Uterus (tissue), 4 donors: ENCODE data around the gene SLC22A1. TPM values are rescaled to one million over a fixed set of nuclear protein-coding genes. Genes with fewer than 3 reads are reported as not detected.
"Not testable (repeated sequence)": the region's sequence is repeated elsewhere in the genome, so short reads cannot be mapped to it uniquely, and the experiment has no call there.

Experiments used
- DNase-seq, 2 donors: peaks; one replicate each; pipeline ENCODE4 v3.0.0-alpha.2; 2019 to 2020
- H3K27ac ChIP-seq, 2 donors: fragments of 200-600 bp; sonication (generic); 1 replicate in 1 of 2; 2 replicates in 1 of 2; pipeline ENCODE4 v1.5.1; 2016 to 2018
- H3K27me3 ChIP-seq, 2 donors: fragments of 200-600 bp; sonication (generic); one replicate each; pipeline ENCODE4 v1.5.1; 2018 to 2019; ENCODE audit warnings: control low read depth in 1 of 2
- H3K36me3 ChIP-seq, 2 donors: fragments of 200-600 bp; sonication (generic); one replicate each; pipeline ENCODE4 v1.5.1; 2019; ENCODE audit warnings: control low read depth in 1 of 2
- H3K4me1 ChIP-seq, 2 donors: fragments of 200-600 bp; sonication (generic); one replicate each; pipeline ENCODE4 v1.5.1; 2018 to 2019; ENCODE audit warnings: control low read depth in 1 of 2
- H3K4me3 ChIP-seq, 2 donors: fragments of 200-600 bp; sonication (generic); 1 replicate in 1 of 2; 2 replicates in 1 of 2; pipeline ENCODE4 v1.5.1; 2018 to 2019; ENCODE audit warnings: mild to moderate bottlenecking in 1 of 2
- H3K9me3 ChIP-seq, 2 donors: fragments of 200-600 bp; sonication (generic); one replicate each; pipeline ENCODE4 v1.5.1; 2019; ENCODE audit warnings: control low read depth in 1 of 2
- CTCF ChIP-seq, 4 experiments: fragments of 200-600 bp in 2 of 4; fragments of 450-650 bp in 2 of 4; sonication (generic) in 2 of 4; IDR thresholded peaks; one replicate each; pipeline ENCODE4 v1.5.1; 2016 to 2019; ENCODE audit warnings: antibody characterized with exemption in 4 of 4, mild to moderate bottlenecking in 2 of 4, moderate library complexity in 1 of 4
- POLR2A ChIP-seq, 2 donors: fragments of 450-650 bp; IDR thresholded peaks; one replicate each; pipeline ENCODE4 v1.6.1; 2016; ENCODE audit warnings: antibody characterized with exemption in 2 of 2, mild to moderate bottlenecking in 1 of 2, moderate library complexity in 1 of 2
- intact Hi-C: fragments of 100-400 bp; cut with DNase I; formaldehyde crosslinking; loops from one replicate; pipeline ENCODE4 v1.15.1; 2023; ENCODE audit warnings: low total_unique reads
- total RNA-seq, 4 donors: library from RNA; depleted of rRNA in 3 of 4; stranded (reverse); fragments of >200 nt in 3 of 4; gene quantifications; one replicate each; pipeline versions ENCODE4 v1.1.0 to v1.2.4, GENCODE V29; 2014 to 2023
- donor health status: DM: yes; HTN: yes; CAD: no.

The SLC22A1 gene
- total RNA-seq, 4 donors from 2014 or later: 0.35 to 5.4 TPM; not detected in 2

- TF ChIP-seq POLR2A (IDR thresholded peaks at IDR 0.05) (no peak), CTCF (IDR thresholded peaks at IDR 0.05) (no peak)
- H3K9me3 ChIP-seq: no peaks in the 10 kb centered on the region
- H3K4me3 ChIP-seq: no peak overlapping the region
- no peak for DNase-seq
- no peaks in the 10 kb centered on the region for H3K4me1 ChIP-seq
- no peaks in the 10 kb centered on the region for H3K27me3 ChIP-seq
- intact Hi-C loops: no loop called here
- no peak overlapping the region for H3K27ac ChIP-seq
- no peaks in the 10 kb centered on the region for H3K36me3 ChIP-seq
These were observed 41.8 kb downstream of the SLC22A1 start for GRCh38 chr6:160163425-160163824.

GRCh38 chr6:160163912-160164311 is 42.3 kb downstream of the SLC22A1 start:
- H3K27me3 ChIP-seq: no peaks in the 10 kb centered on the region
- no peak for TF ChIP-seq CTCF (IDR thresholded peaks at IDR 0.05)
- TF ChIP-seq POLR2A (IDR thresholded peaks at IDR 0.05): no peak
- H3K27ac ChIP-seq: no peak overlapping the region
- no peak for DNase-seq
- no peaks in the 10 kb centered on the region for H3K4me1 ChIP-seq
- no peak overlapping the region for H3K4me3 ChIP-seq
- intact Hi-C loops: no loop called here
- no peaks in the 10 kb centered on the region for H3K9me3 ChIP-seq
- no peaks in the 10 kb centered on the region for H3K36me3 ChIP-seq

- H3K36me3 ChIP-seq, H3K27me3 ChIP-seq, H3K9me3 ChIP-seq, intact Hi-C loops, H3K4me3 ChIP-seq, H3K4me1 ChIP-seq, H3K27ac ChIP-seq, DNase-seq: not testable (repeated sequence)
These were observed 44.3 kb downstream of the SLC22A1 start for GRCh38 chr6:160165928-160166327.

- H3K27me3 ChIP-seq: no peaks in the 10 kb centered on the region
- no peaks in the 10 kb centered on the region for H3K9me3 ChIP-seq
- H3K4me1 ChIP-seq: peaks cover 0 to 4% of the 10 kb centered on the region in 2 donors
- H3K27ac ChIP-seq: no peak overlapping the region
- TF ChIP-seq POLR2A (IDR thresholded peaks at IDR 0.05): no peak
- TF ChIP-seq CTCF (IDR thresholded peaks at IDR 0.05): no peak
- H3K4me3 ChIP-seq: no peak overlapping the region
- no peak for DNase-seq
- intact Hi-C loops: no loop called here
- no peaks in the 10 kb centered on the region for H3K36me3 ChIP-seq
These were observed 46.2 kb downstream of the SLC22A1 start for GRCh38 chr6:160167604-160168399.

GRCh38 chr6:160170018-160170680 is 48.5 kb downstream of the SLC22A1 start:
- TF ChIP-seq POLR2A (IDR thresholded peaks at IDR 0.05) (no peak), CTCF (IDR thresholded peaks at IDR 0.05) (no peak)
- no peak overlapping the region for H3K27ac ChIP-seq
- DNase-seq: no peak
- H3K4me3 ChIP-seq: no peak overlapping the region
- H3K4me1 ChIP-seq: peaks cover 0 to 4% of the 10 kb centered on the region in 2 donors
- intact Hi-C loops: no loop called here
- H3K36me3 ChIP-seq: no peaks in the 10 kb centered on the region
- H3K9me3 ChIP-seq: no peaks in the 10 kb centered on the region
- no peaks in the 10 kb centered on the region for H3K27me3 ChIP-seq
